DMS114 treated with DMSO at 0.1 percent for 48 hours (cell line): ENCODE measurements around the gene RNPC3.
"Not testable (repeated sequence)": the region's sequence is repeated elsewhere in the genome, so short reads cannot be mapped to it uniquely, and the experiment has no call there.

Source experiments
- DNase-seq: peaks from one replicate; lab custom pipeline; 2025; ENCODE audit not compliant: unreplicated experiment; lab: John Stamatoyannopoulos, UW

Gene RNPC3

GRCh38 chr1:103547840-103548239 is 22.3 kb downstream of the RNPC3 start:
- DNase-seq = no peak

DNA sequence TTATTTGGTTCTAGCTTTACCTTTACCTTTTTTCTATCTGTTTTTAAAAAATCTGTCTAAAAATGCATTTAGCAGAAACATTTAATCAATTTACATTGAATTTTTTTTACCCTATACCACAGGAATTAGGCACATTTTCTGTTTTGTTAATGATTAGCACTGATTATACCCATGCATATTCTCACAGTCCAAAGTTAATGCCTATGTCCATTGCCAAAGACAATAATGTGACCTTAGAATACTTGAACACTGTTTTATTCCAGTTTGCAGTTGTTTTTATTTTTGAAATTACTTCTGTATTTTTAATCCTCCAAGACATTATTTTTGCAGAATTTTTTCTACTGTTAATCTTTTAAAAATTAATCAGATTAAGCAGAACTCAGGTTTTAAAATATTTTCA is 34.9 kb downstream of the RNPC3 start:
- DNase-seq = no peak

GRCh38 chr1:103561124-103561523 is 35.6 kb downstream of the RNPC3 start:
- DNase-seq = not testable (repeated sequence)

DNA sequence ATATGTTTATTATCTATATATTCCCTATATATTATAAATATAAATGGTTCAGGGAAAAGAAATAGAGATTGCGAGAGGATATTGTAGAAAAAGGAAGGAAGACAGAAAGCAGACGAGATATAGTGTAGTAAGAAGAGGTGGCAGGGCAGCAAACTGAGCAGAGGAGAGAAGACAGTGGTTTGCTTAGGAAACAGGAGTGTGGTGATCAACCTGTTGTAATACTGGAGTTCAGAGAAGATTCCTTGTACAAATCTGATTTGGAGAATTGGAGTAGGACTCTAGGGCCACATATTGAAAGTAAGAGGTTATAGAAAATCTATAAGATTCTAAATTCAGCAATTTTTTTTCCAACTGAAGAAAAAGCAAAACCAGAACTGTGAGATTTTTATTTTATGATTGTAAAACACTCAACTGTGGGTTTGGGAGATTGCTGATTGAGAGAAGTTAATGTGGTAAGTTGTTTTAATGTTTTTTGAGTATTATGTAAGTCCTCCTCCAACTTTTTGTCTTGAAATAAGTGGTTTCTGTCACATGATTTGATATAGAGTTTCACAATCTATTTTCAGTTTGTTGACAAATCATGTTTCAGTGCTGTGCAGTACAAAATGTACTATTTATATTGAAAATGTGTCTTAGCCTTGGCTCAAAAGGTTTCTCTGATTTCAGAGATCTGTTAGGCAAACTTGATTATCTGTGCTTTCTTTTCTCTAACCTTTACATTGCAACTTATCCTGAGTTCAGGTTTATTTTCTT is 36.3 kb downstream of the RNPC3 start:
- no peak for DNase-seq

DNA sequence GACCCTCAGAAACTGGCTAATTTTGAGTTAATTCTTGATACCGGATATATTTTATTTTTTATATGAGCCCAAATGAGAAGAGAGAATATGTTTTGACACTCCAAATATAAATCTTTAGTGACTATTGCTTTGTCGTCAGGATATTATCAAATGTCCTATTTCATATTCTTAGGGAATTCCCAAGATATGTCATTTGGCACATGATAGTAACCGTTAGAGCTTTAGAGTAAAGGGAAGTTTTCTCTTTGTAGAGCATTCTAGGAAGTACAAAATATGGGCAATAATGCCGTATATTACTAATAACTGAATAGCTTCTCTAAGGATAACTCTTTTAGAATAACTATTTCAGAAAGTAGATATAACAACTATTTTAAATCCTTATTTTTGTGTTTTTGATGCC is 37.6 kb downstream of the RNPC3 start:
- DNase-seq = no peak

GRCh38 chr1:103569493-103569892 is 44.0 kb downstream of the RNPC3 start:
- DNase-seq = no peak

GRCh38 chr1:103571289-103571688 is 45.8 kb downstream of the RNPC3 start, which contains the start of gene AMY2B:
TSS of gene AMY2B (plus strand) at chr1:103571589. CDS start at chr1:103571603, 14 bp downstream.
- not testable (repeated sequence) for DNase-seq

GRCh38 chr1:103576065-103576464 is 50.6 kb downstream of the RNPC3 start:
- no peak for DNase-seq

DNA sequence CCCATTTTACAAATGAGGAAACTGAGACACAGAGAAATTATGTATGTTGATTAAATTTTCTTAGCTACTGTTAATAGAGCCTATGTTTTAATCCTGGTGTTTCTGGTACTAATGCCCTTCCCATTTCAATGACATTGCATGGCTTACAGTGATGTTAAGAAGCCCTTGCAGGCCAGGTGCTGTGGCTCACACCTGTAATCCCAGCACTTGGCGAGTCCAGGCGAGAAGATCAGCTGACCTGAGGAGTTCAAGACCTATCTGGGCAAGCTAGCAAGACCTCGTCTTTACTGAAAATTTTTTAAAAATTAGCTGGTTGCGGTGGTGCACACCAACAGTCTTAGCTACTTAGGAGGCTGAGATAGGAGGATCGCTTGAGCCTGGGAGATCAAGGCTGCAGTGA is 51.3 kb downstream of the RNPC3 start:
- not testable (repeated sequence) for DNase-seq

GRCh38 chr1:103582464-103582863 is 57.0 kb downstream of the RNPC3 start:
- DNase-seq = no peak

GRCh38 chr1:103583887-103584286 is 58.4 kb downstream of the RNPC3 start:
- no peak for DNase-seq

DNA sequence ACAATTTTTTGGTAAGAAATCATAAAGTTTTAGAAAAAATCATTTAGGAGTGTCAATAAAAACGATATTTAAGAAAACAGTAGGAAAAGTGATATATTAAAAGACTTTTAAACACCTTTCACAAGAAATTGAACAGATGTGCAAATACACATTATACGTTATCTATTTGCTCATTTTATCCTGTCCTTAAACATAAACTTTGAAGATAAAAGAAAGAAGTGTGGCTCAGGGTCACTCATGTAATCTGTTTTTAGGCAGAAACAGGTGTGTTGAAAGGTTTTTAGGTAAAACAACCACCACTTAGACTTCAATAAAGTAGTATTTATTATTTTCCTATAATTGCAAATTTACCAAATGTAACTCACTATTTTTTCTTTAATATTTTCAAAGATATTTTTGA is 59.0 kb downstream of the RNPC3 start:
- no peak for DNase-seq

DNA sequence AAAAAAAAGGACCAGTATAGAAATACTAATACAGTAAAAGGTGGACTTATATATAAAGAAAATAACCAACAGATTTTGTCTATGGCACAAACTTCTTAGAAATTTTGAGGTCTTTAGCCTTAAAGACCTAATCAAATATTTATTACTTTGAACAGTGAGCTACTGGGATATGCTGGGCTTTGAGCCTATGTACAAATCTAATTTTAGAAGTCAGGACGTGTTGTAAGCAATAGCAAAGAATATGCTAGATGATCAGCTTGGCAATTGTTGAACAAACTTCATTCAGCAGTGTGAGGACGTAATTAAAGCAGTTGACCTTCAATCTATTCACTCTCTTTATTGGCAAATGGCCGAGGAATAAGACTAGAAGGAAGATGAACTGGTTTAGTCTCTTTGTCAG is 77.2 kb downstream of the RNPC3 start:
- DNase-seq = not testable (repeated sequence)
